Effector memory CD4-positive, alpha-beta T cell (primary cell): ENCODE data around the gene CER1.

ENCODE experiments used
- DNase-seq, 3 donors: peaks; one replicate each; pipeline ENCODE4 v3.0.0-alpha.2; 2020
- H3K27ac ChIP-seq: 2 replicates; pipeline ENCODE4 v1.7.0; 2013; ENCODE audit warnings: mild to moderate bottlenecking, low read length, moderate library complexity; ENCODE audit not compliant: insufficient read depth, poor library complexity, severe bottlenecking
- H3K27me3 ChIP-seq: replicated peaks from 2 replicates; pipeline ENCODE4 v1.7.0; 2013; ENCODE audit warnings: mild to moderate bottlenecking, low read length; ENCODE audit not compliant: insufficient read depth, control insufficient read depth, poor library complexity, severe bottlenecking
- H3K36me3 ChIP-seq: 2 replicates; pipeline ENCODE4 v1.7.0; 2013; ENCODE audit warnings: mild to moderate bottlenecking, low read length, moderate library complexity; ENCODE audit not compliant: control insufficient read depth, insufficient read depth
- H3K4me1 ChIP-seq: 2 replicates; pipeline ENCODE4 v1.7.0; 2013; ENCODE audit warnings: low read length, mild to moderate bottlenecking; ENCODE audit not compliant: control insufficient read depth, insufficient read depth, poor library complexity, severe bottlenecking
- H3K4me3 ChIP-seq: 2 replicates; pipeline ENCODE4 v1.7.0; 2013; ENCODE audit warnings: low read length, low read depth, mild to moderate bottlenecking; ENCODE audit not compliant: insufficient read depth, poor library complexity, severe bottlenecking
- H3K9me3 ChIP-seq: 2 replicates; pipeline ENCODE4 v1.7.0; 2013; ENCODE audit warnings: mild to moderate bottlenecking, low read length, moderate library complexity; ENCODE audit not compliant: control insufficient read depth
- total RNA-seq, 3 donors: gene quantifications; one replicate each; lab custom pipeline; 2026; lab: John Stamatoyannopoulos, UW

Gene CER1, protein sequence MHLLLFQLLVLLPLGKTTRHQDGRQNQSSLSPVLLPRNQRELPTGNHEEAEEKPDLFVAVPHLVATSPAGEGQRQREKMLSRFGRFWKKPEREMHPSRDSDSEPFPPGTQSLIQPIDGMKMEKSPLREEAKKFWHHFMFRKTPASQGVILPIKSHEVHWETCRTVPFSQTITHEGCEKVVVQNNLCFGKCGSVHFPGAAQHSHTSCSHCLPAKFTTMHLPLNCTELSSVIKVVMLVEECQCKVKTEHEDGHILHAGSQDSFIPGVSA
- total RNA-seq = 0 reads per million in 3 donors

DNA sequence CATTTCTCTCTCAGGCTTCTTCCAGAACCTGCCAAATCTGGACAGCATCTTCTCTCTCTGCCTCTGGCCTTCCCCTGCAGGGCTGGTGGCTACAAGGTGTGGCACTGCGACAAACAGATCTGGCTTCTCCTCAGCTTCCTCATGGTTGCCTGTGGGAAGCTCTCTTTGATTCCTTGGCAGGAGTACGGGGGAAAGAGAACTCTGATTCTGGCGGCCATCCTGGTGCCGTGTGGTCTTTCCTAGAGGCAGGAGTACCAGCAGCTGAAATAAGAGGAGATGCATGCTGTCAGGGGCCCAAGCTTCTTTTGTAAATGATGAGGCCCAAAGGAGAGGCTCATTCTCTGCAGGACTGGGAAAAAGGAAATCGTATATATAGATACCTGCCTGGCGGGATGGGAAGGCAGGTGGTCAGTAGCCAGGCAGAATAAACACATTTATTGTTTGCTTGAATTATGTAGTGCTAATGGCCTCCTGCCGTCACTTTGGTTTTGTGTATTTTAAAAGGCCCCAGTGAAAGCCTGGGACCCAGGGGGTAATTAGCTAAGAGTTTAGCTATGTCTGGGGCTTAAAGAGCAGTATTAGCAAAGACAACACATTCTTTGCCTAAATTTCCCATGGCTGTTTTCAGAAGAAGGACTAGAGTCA is at the start of gene CER1:
TSS of gene CER1 (minus strand) at position 343 of the 645 bp plus-strand sequence. CDS start at position 282, 61 bp downstream.
- DNase-seq = no peak
- Histone ChIP-seq H3K4me1 (no peaks in the 10 kb centered on the region), H3K27ac (no peak within 1 kb of the TSS), H3K9me3 (no peaks in the 10 kb centered on the region), H3K27me3 (no peaks in the 10 kb centered on the region), H3K4me3 (no peak within 1 kb of the TSS), H3K36me3 (no peaks in the 10 kb centered on the region)

DNA sequence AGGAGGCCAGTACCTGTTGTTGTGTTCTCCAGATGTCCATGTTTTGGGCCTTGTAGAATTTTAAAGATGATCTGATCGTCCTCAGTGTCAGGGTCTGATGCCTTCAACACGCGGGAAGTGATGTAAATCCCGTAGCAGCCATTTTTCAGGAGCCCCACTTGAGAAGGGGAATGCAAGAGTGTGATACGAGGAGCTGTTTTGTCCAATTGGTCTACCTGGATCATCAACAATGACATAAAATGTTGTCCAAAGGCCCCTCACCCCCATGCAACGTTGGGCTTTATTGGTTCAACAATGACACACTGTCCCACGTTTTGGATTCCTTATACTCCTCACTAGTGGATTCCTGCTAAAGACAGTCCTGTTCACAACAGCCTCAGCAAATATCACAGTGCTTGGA is 48.1 kb upstream of the CER1 start:
- Histone ChIP-seq H3K4me3 (no peak overlapping the region), H3K27ac (no peak overlapping the region), H3K36me3 (no peaks in the 10 kb centered on the region), H3K27me3 (peaks cover 2% of the 10 kb centered on the region), H3K9me3 (no peaks in the 10 kb centered on the region), H3K4me1 (no peaks in the 10 kb centered on the region)
- no peak for DNase-seq

DNA sequence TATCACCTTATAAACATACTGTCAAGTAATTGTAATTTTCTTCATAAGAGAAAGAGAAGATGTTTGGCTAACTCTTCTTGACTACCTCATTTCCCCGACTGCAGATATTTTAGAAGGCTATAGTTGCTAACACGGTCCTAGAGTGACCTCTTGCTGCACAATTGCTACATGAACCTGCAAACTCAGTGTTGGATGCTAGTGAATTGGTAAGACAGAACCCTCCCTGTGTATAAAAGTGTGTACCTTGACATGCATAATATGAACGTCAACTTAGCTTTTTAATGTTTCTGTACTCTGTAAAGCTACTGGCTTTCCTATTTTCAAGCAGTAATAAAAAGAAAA is 46.7 kb upstream of the CER1 start:
- Histone ChIP-seq H3K36me3 (no peaks in the 10 kb centered on the region), H3K4me1 (no peaks in the 10 kb centered on the region), H3K27me3 (peaks cover 2% of the 10 kb centered on the region), H3K9me3 (no peaks in the 10 kb centered on the region), H3K4me3 (no peak overlapping the region), H3K27ac (no peak overlapping the region)
- no peak for DNase-seq

DNA sequence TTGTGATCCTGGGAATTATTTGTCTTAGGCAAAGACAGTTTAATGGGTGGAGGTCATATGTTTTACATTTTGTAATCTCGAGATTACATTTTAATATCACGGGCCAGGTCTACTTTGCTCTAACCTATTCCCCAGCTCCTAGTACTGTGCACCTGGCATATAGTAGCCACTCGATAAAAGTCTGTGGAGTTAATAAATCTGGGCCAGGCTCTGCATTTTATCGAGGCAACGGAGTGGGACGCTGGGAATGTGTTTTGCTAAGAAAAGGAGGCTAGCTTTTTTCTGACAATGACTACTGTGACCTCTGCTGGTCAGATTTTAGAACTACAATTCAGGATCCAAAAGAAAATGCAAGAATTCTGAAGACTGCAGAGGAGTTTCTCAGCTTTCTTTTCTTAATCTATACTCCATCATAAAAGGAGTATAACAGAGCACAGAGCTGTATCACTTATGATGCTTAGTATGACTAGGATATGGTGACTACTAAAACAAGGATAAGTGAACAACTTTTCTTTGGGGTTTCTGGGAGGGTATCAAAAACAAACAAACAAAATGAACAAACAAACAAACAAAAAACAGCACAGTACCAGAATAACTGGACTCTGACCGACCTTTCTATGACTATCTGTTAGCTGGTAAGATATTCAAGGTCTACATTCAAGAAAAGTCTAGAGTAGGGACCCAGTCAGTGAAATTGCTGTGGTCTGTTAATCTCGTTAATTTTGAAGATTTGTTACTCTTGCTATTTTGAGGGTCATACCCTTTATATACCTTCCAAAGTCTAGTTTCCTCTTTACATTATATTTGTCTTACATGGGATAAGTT is 46.1 kb upstream of the CER1 start:
- DNase-seq = no peak
- no peaks in the 10 kb centered on the region for H3K36me3 ChIP-seq
- H3K4me1 ChIP-seq = no peaks in the 10 kb centered on the region
- no peak overlapping the region for H3K27ac ChIP-seq
- no peaks in the 10 kb centered on the region for H3K9me3 ChIP-seq
- no peak overlapping the region for H3K4me3 ChIP-seq
- H3K27me3 ChIP-seq = peaks cover 2% of the 10 kb centered on the region

DNA sequence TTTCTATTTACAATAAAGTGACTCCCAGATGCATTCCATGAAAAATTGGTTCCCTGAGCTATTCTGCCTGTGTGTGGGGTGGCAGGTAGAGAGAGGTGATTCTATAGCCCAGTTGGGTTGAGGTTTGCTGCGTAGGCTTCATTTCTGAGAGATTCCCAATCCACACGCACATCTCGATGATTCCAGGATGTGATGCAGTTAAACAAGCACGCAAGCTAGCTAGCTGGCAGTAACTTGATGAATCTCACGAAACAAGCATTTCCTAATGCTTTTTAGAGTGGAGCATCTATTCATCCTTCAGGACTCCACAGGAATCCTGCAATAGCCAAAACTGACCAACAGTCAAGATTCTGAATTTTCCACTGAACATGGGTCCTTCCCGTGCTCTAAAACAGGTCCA is 43.8 kb upstream of the CER1 start:
- no peak overlapping the region for H3K4me3 ChIP-seq

DNA sequence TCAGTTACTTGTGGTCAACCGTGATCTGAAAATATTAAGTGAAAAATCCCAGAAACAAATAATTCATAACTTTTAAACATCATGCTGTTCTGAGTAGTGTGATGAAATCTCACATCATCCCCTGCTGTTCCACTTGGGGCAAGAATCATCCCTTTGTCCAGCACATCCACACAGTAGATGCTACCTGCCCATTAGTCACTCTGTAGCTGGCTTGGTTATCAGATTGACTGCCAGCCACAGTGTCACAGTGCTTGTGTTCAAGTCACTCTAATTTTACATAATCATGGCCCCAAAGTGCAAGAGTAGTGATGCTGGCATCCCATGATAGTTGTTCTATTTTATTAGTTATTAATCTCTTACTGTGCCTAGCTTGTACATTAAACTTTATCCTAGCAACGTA is 39.1 kb upstream of the CER1 start:
- no peak for DNase-seq
- no peaks in the 10 kb centered on the region for H3K27me3 ChIP-seq
- no peaks in the 10 kb centered on the region for H3K36me3 ChIP-seq
- no peaks in the 10 kb centered on the region for H3K9me3 ChIP-seq
- H3K4me1 ChIP-seq = no peaks in the 10 kb centered on the region
- no peak overlapping the region for H3K27ac ChIP-seq
- H3K4me3 ChIP-seq = no peak overlapping the region

More for the DNA sequence above, 43.8 kb upstream of the CER1 start:
- H3K36me3 ChIP-seq = no peaks in the 10 kb centered on the region
- no peak for DNase-seq
- H3K27me3 ChIP-seq = no peaks in the 10 kb centered on the region
- no peaks in the 10 kb centered on the region for H3K4me1 ChIP-seq
- no peak overlapping the region for H3K27ac ChIP-seq
- no peaks in the 10 kb centered on the region for H3K9me3 ChIP-seq

DNA sequence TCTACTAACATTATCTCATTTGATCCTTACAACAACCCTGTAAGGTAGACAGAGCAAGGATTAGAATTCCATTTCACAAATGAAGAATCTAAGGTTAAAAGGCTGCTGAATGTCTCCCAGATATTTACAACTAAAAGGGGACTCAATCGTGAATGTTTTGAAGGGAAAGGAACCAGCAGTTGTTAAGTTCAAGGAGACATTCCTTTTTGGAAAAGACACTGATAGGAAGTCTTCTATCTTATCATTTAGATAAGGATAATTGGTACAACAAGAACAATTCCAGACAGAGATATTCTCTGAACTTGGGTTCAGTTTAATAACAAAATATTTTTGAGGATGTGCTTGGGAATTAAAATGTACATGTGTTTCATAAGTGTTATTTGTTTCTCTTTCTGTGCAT is 37.5 kb upstream of the CER1 start:
- Histone ChIP-seq H3K36me3 (no peaks in the 10 kb centered on the region), H3K9me3 (no peaks in the 10 kb centered on the region), H3K4me3 (no peak overlapping the region), H3K4me1 (no peaks in the 10 kb centered on the region), H3K27ac (no peak overlapping the region), H3K27me3 (no peaks in the 10 kb centered on the region)
- no peak for DNase-seq

DNA sequence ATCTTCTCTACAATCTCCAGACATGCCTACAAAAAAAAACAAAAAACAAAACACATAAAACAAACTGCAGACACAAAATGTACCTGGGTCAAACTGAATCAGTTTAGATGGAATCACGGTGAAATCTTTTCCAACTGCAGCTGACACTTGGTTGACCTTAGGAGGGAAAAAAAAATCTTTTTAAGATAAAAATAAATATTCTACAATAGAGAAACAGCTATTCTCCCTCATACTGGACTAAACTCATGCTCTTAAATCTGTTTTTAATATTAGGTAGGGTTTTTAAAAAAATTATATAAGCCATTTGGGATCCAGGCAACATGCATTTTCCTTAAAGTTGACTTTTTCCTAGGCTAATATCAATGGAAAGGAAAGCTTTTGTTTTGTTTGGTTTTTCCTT is 33.8 kb upstream of the CER1 start:
- no peaks in the 10 kb centered on the region for H3K9me3 ChIP-seq
- H3K27me3 ChIP-seq = no peaks in the 10 kb centered on the region
- no peaks in the 10 kb centered on the region for H3K4me1 ChIP-seq
- H3K4me3 ChIP-seq = no peak overlapping the region
- no peaks in the 10 kb centered on the region for H3K36me3 ChIP-seq
- DNase-seq = no peak
- H3K27ac ChIP-seq = no peak overlapping the region

DNA sequence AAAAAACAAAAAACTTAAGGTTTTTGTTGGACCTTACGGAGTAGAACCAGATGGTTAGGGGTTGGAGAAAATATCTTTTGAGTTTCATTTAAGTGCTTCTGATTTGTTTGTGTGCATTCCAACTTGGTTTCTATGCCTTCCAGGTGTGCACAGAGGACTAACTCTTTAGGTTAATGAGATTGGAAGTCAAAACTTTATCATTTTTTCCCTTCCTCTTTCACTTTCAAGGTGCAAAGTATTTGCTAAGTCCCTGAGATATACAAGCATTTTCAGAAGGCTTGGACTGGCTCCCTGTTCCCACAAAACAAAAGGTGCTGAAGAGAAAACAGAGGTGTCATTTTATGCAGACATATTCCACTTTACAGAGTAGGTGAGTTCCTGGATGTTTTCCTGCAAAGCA is 30.3 kb upstream of the CER1 start:
- no peak overlapping the region for H3K27ac ChIP-seq
- H3K36me3 ChIP-seq = no peaks in the 10 kb centered on the region
- no peak overlapping the region for H3K4me3 ChIP-seq
- no peak for DNase-seq
- H3K9me3 ChIP-seq = no peaks in the 10 kb centered on the region
- H3K27me3 ChIP-seq = no peaks in the 10 kb centered on the region
- H3K4me1 ChIP-seq = no peaks in the 10 kb centered on the region

DNA sequence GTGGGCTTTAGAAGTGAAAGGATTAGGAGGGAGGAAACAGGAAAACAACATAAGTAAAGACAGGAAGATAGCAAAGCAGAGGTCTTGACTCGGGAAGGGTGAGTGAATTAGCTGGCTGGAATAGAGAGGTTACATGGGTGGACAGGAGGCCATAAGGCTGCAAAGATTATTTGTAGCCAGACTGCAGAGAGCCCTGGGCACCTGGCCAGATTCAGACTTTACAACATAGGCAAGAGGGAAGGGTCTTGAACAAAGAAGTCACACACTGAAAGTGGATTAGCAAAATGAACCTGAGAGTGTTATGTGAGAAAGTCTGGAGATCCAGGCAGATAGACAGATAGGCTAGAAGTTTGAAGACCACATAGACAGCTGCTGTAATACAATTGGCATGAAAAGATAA is 29.7 kb upstream of the CER1 start:
- Histone ChIP-seq H3K36me3 (no peaks in the 10 kb centered on the region), H3K9me3 (no peaks in the 10 kb centered on the region), H3K27me3 (no peaks in the 10 kb centered on the region), H3K27ac (no peak overlapping the region), H3K4me3 (no peak overlapping the region), H3K4me1 (no peaks in the 10 kb centered on the region)
- DNase-seq = no peak
